Vein endothelial cell (primary cell): ENCODE measurements around the gene SLC19A2. TPM values are rescaled to one million over a fixed set of nuclear protein-coding genes. Genes with fewer than 3 reads are reported as not detected.

Source experiments
- small RNA-seq: library from RNA; depleted of rRNA; stranded (forward); fragments of <200 nt; gene quantifications from one replicate; pipeline ENCODE3, GENCODE V24; 2012
- total RNA-seq: library from RNA; depleted of rRNA; stranded (reverse); fragments of >200 nt; gene quantifications from 2 replicates; pipeline ENCODE4 v1.2.3, GENCODE V29; 2012

SLC19A2 gene
- 5.6 and 6.6 TPM in 2 replicates for total RNA-seq

GRCh38 chr1:169485431-169486280 lies at the start of gene SLC19A2:
SLC19A2 (minus strand) TSS chr1:169485944; CDS start chr1:169485766, 178 bp downstream.

GRCh38 chr1:169427081-169427641 lies 58.6 kb downstream of the SLC19A2 start, which contains the start of gene CCDC181:
CCDC181 (minus strand) TSS chr1:169427474; CDS start chr1:169424927, 2,547 bp downstream.

Small RNA genes within 50 kb of the gene (small RNA-seq; reads per million reads assigned to genes)
- gene AL021068.2 = not detected

Other genes starting within 250 kb of the SLC19A2 start
- gene NME7, start 118.1 kb downstream of the SLC19A2 start, total RNA-seq = 8.5 and 20.8 TPM in 2 replicates
- 19.6 and 24.9 TPM in 2 replicates for gene BLZF1, start 117.7 kb downstream of the SLC19A2 start, total RNA-seq
- 0.33 TPM in 1 of 2 replicates, not detected in the other for gene CCDC181, start 58.5 kb downstream of the SLC19A2 start, total RNA-seq
- under 0.01 TPM in 1 of 2 replicates, not detected in the other for gene F5, start 100.5 kb upstream of the SLC19A2 start, total RNA-seq
- gene SELP, start 144.2 kb upstream of the SLC19A2 start, total RNA-seq = 14.8 and 65.7 TPM in 2 replicates
- gene SELL, start 225.7 kb upstream of the SLC19A2 start, total RNA-seq = 2.9 and 3.3 TPM in 2 replicates
- gene SELE, start 248.1 kb upstream of the SLC19A2 start, total RNA-seq = 16.0 and 55.6 TPM in 2 replicates